Measurements from ENCODE around the gene POU2AF1. TPM values are rescaled to one million over a fixed set of nuclear protein-coding genes. Genes with fewer than 3 reads are reported as not detected.

The POU2AF1 gene
- total and polyA plus RNA-seq, 2 donors (not counting 1 experiment from before 2014, with no cell fraction given): 0.17 TPM; not detected in 1

DNA sequence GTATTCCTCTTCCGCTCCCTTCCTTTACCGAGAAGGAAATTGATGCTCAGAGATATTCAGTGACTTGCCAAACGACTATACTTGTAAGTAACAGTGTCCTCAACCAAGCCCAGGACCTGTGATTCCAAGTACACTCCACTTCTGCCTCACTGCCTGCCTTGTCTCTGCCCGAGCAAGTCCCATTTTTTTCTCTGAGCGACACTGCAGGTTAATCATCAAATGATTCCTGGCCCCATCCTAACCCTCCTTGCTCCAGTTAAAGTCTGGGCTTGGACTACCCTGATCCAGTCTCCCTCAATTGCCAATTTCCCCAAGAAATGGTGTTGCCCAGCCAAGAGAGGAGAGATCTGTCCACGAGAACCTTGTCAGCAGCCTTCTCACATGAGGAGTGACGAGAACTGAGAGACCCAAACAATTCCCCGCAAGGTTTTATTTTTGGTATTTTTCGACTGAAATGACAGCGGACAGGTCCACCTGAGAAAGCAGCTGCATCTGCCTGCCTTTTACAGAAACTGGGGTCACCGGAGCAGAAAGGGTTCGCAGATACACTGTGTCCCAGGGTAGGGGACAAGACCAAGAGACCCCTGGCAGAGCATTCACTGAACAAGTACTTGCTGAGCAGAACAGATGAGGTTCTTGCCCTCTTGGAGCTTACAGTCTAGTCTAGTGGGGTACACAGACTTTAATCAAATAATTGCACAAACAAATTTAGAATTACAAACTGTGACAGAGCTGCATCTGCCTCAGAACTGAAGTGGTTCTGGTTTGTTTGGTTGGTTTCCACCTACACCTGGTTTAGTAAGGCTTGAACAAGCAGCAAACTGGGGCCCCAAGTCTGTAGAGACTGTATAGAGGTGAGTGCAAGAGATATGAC, 11.4 kb downstream of the POU2AF1 start:
- Histone ChIP-seq H3K36me3 (ENCODE audit: control insufficient read depth, insufficient read depth, low read length) (no peaks in the 10 kb centered on the region), H3K79me2 (ENCODE audit: control insufficient read depth, insufficient read depth, low read length) (no peaks in the 10 kb centered on the region), H3K27ac (ENCODE audit: insufficient read depth, low read length) (no peak overlapping the region), H3K9me3 (ENCODE audit: control insufficient read depth, insufficient read depth, low read depth, low read length) (no peaks in the 10 kb centered on the region), H3K9ac (ENCODE audit: insufficient read depth, low read length) (no peak overlapping the region), H3K4me2 (ENCODE audit: extremely low read depth, insufficient read depth, low read length) (no peak overlapping the region), H4K20me1 (ENCODE audit: control insufficient read depth, extremely low read depth, insufficient read depth, low read length) (no peaks in the 10 kb centered on the region), H3K4me3 (replicated peaks in 1 of 4; ENCODE audit: control extremely low read depth in 1 of 4, insufficient read depth in 1 of 4, low read depth in 3 of 4, low read length in 4 of 4) (no peak overlapping the region), H3K4me1 (ENCODE audit: control insufficient read depth, extremely low read depth, insufficient read depth, low read length) (no peaks in the 10 kb centered on the region), H3K27me3 (ENCODE audit: control insufficient read depth, insufficient read depth, low read length) (peaks cover 5% of the 10 kb centered on the region), H2AFZ (ENCODE audit: low read length) (no peak overlapping the region)
- no peak for DNase-seq (ENCODE audit: low read depth in 2 of 2)
- TF ChIP-seq, protein P1, sequence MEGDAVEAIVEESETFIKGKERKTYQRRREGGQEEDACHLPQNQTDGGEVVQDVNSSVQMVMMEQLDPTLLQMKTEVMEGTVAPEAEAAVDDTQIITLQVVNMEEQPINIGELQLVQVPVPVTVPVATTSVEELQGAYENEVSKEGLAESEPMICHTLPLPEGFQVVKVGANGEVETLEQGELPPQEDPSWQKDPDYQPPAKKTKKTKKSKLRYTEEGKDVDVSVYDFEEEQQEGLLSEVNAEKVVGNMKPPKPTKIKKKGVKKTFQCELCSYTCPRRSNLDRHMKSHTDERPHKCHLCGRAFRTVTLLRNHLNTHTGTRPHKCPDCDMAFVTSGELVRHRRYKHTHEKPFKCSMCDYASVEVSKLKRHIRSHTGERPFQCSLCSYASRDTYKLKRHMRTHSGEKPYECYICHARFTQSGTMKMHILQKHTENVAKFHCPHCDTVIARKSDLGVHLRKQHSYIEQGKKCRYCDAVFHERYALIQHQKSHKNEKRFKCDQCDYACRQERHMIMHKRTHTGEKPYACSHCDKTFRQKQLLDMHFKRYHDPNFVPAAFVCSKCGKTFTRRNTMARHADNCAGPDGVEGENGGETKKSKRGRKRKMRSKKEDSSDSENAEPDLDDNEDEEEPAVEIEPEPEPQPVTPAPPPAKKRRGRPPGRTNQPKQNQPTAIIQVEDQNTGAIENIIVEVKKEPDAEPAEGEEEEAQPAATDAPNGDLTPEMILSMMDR (conservative IDR thresholded peaks at IDR 0.05 in 1 of 2, IDR thresholded peaks at IDR 0.05 in 1 of 2; ENCODE audit: low read depth in 1 of 2, low read length in 2 of 2): no peak
- no peak for TF ChIP-seq EZH2 (IDR thresholded peaks at IDR 0.05; ENCODE audit: low read length, missing control alignments)

- Histone ChIP-seq H3K4me2 (ENCODE audit: extremely low read depth, insufficient read depth, low read length) (no peak overlapping the region), H3K27ac (ENCODE audit: insufficient read depth, low read length) (no peak overlapping the region), H3K4me1 (ENCODE audit: control insufficient read depth, extremely low read depth, insufficient read depth, low read length) (no peaks in the 10 kb centered on the region), H3K9me3 (ENCODE audit: control insufficient read depth, insufficient read depth, low read depth, low read length) (no peaks in the 10 kb centered on the region), H3K4me3 (replicated peaks in 1 of 4; ENCODE audit: control extremely low read depth in 1 of 4, insufficient read depth in 1 of 4, low read depth in 3 of 4, low read length in 4 of 4) (no peak overlapping the region), H3K9ac (ENCODE audit: insufficient read depth, low read length) (no peak overlapping the region), H2AFZ (ENCODE audit: low read length) (no peak overlapping the region), H3K79me2 (ENCODE audit: control insufficient read depth, insufficient read depth, low read length) (no peaks in the 10 kb centered on the region), H3K27me3 (ENCODE audit: control insufficient read depth, insufficient read depth, low read length) (peaks cover 2% of the 10 kb centered on the region), H4K20me1 (ENCODE audit: control insufficient read depth, extremely low read depth, insufficient read depth, low read length) (no peaks in the 10 kb centered on the region), H3K36me3 (ENCODE audit: control insufficient read depth, insufficient read depth, low read length) (no peaks in the 10 kb centered on the region)
- no peak for DNase-seq (ENCODE audit: low read depth in 2 of 2)
- TF ChIP-seq, protein P1 (conservative IDR thresholded peaks at IDR 0.05 in 1 of 2, IDR thresholded peaks at IDR 0.05 in 1 of 2; ENCODE audit: low read depth in 1 of 2, low read length in 2 of 2): no peak
- TF ChIP-seq EZH2 (IDR thresholded peaks at IDR 0.05; ENCODE audit: low read length, missing control alignments): no peak
These were observed 12.3 kb downstream of the POU2AF1 start for GRCh38 chr11:111366560-111367410.
